ENCODE results near the gene RMRP.
A peak's percentile ranks its signal among the peaks of the same experiment; 100 is the strongest.

The RMRP gene

GRCh38 chr9:35666549-35666948 lies 8.7 kb upstream of the RMRP start:
- H3K4me3 ChIP-seq (replicated peaks; ENCODE audit: low read depth, low read length): no peak overlapping the region
- no peak for DNase-seq (ENCODE audit: extremely low read depth, low read depth)
- TF ChIP-seq CTCF (IDR thresholded peaks at IDR 0.05; ENCODE audit: low read depth, low read length, missing control alignments): no peak

- H3K4me3 ChIP-seq (replicated peaks; ENCODE audit: low read depth, low read length): no peak overlapping the region
- TF ChIP-seq CTCF (IDR thresholded peaks at IDR 0.05; ENCODE audit: low read depth, low read length, missing control alignments): no peak
- no peak for DNase-seq (ENCODE audit: extremely low read depth, low read depth)
These were observed 8.2 kb upstream of the RMRP start for GRCh38 chr9:35666045-35666444.

- peak overlapping the region; percentile 71 for H3K4me3 ChIP-seq (replicated peaks; ENCODE audit: low read depth, low read length)
- TF ChIP-seq CTCF (IDR thresholded peaks at IDR 0.05; ENCODE audit: low read depth, low read length, missing control alignments): no peak
- no peak for DNase-seq (ENCODE audit: extremely low read depth, low read depth)
These were observed 7.6 kb upstream of the RMRP start for GRCh38 chr9:35665471-35665818.

- H3K4me3 ChIP-seq (replicated peaks; ENCODE audit: low read depth, low read length): peak within 1 kb of the TSS; percentile 71
- peak; percentile 19 for TF ChIP-seq CTCF (IDR thresholded peaks at IDR 0.05; ENCODE audit: low read depth, low read length, missing control alignments)
- DNase-seq (ENCODE audit: extremely low read depth, low read depth): no peak
These were observed 7.0 kb upstream of the RMRP start, which contains the start of gene ARHGEF39 for GRCh38 chr9:35664531-35665470. ARHGEF39 (minus strand) TSS chr9:35665195; CDS start chr9:35665169, 26 bp downstream.

GRCh38 chr9:35662437-35662836 lies 4.6 kb upstream of the RMRP start:
- DNase-seq (ENCODE audit: extremely low read depth, low read depth): no peak
- TF ChIP-seq CTCF (IDR thresholded peaks at IDR 0.05; ENCODE audit: low read depth, low read length, missing control alignments): no peak
- H3K4me3 ChIP-seq (replicated peaks; ENCODE audit: low read depth, low read length): no peak overlapping the region

GRCh38 chr9:35661756-35662350 lies 4.0 kb upstream of the RMRP start:
- no peak for DNase-seq (ENCODE audit: extremely low read depth, low read depth)
- H3K4me3 ChIP-seq (replicated peaks; ENCODE audit: low read depth, low read length): no peak overlapping the region
- TF ChIP-seq CTCF (IDR thresholded peaks at IDR 0.05; ENCODE audit: low read depth, low read length, missing control alignments): no peak
